Measurements from ENCODE around the gene ZNF90.

DNA sequence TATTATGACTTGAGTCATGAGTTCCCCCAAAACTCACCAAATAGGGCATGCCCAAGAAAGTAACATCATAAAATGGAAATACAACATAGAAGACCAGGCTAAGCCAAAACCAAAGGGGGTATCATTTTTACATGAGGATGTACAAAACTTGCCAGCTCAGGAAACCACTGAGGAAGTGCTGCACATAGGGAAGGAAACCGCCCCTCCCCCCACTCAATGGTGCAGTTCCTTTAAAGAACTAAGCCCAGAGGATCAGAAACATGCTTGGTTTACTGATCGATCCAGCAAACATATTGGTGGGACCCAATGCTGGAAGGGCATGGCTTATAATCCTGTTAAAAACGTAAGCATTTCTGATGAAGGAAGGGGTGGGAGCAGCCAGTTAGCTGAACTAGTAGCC lies 85.0 kb downstream of the ZNF90 start:
- TF ChIP-seq, protein P1, sequence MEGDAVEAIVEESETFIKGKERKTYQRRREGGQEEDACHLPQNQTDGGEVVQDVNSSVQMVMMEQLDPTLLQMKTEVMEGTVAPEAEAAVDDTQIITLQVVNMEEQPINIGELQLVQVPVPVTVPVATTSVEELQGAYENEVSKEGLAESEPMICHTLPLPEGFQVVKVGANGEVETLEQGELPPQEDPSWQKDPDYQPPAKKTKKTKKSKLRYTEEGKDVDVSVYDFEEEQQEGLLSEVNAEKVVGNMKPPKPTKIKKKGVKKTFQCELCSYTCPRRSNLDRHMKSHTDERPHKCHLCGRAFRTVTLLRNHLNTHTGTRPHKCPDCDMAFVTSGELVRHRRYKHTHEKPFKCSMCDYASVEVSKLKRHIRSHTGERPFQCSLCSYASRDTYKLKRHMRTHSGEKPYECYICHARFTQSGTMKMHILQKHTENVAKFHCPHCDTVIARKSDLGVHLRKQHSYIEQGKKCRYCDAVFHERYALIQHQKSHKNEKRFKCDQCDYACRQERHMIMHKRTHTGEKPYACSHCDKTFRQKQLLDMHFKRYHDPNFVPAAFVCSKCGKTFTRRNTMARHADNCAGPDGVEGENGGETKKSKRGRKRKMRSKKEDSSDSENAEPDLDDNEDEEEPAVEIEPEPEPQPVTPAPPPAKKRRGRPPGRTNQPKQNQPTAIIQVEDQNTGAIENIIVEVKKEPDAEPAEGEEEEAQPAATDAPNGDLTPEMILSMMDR (IDR thresholded peaks at IDR 0.05) = no peak
- no peak for TF ChIP-seq ZNF263 (CRISPR knock-in tag; IDR thresholded peaks at IDR 0.05; ENCODE audit: low read depth)
- TF ChIP-seq, protein P2, sequence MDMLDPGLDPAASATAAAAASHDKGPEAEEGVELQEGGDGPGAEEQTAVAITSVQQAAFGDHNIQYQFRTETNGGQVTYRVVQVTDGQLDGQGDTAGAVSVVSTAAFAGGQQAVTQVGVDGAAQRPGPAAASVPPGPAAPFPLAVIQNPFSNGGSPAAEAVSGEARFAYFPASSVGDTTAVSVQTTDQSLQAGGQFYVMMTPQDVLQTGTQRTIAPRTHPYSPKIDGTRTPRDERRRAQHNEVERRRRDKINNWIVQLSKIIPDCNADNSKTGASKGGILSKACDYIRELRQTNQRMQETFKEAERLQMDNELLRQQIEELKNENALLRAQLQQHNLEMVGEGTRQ (CRISPR knock-in tag; IDR thresholded peaks at IDR 0.05) = no peak
- no peak for TF ChIP-seq ZNF121 (CRISPR knock-in tag; IDR thresholded peaks at IDR 0.05)
- no peak for TF ChIP-seq GABPB1 (CRISPR knock-in tag; IDR thresholded peaks at IDR 0.05)
- TF ChIP-seq E2F1 (CRISPR knock-in tag; IDR thresholded peaks at IDR 0.05) = no peak
- no peak for TF ChIP-seq NFYB (CRISPR knock-in tag; conservative IDR thresholded peaks at IDR 0.05; ENCODE audit: low read depth)
- no peak for TF ChIP-seq PRRX2 (CRISPR knock-in tag; IDR thresholded peaks at IDR 0.05)
- no peak for TF ChIP-seq CBFB (CRISPR knock-in tag; IDR thresholded peaks at IDR 0.05; ENCODE audit: low read depth)
- TF ChIP-seq NR1H2 (CRISPR knock-in tag; IDR thresholded peaks at IDR 0.05) = no peak
- no peak for TF ChIP-seq HMGA2 (CRISPR knock-in tag; IDR thresholded peaks at IDR 0.05)
- TF ChIP-seq CREM (CRISPR knock-in tag; IDR thresholded peaks at IDR 0.05) = no peak
- TF ChIP-seq IRF2 (CRISPR knock-in tag; IDR thresholded peaks at IDR 0.05; ENCODE audit: borderline replicate concordance, low read depth) = no peak
